ENCODE measurements around the gene CRYBG1.

CRYBG1 gene

DNA sequence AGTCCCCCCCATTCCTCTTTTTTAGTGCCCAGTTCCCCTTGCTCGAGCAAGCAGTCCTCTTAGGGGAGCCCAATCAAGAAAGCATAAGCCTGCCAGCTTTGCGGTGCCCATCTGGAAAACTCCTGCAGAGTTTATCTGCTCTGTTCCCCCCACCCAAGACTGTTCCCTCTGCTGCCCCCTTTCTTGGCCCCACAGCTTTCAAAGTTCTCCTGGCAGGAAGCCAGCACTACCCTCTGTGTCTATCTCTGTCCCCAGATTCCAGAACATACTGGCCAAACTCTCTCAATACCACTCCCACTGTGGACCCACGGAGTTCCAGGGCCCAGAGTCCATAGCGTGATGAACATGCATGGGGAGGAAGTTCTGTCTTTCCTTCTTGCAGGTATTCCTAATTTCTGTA, 55.4 kb downstream of the CRYBG1 start:
- TF ChIP-seq, protein P1, sequence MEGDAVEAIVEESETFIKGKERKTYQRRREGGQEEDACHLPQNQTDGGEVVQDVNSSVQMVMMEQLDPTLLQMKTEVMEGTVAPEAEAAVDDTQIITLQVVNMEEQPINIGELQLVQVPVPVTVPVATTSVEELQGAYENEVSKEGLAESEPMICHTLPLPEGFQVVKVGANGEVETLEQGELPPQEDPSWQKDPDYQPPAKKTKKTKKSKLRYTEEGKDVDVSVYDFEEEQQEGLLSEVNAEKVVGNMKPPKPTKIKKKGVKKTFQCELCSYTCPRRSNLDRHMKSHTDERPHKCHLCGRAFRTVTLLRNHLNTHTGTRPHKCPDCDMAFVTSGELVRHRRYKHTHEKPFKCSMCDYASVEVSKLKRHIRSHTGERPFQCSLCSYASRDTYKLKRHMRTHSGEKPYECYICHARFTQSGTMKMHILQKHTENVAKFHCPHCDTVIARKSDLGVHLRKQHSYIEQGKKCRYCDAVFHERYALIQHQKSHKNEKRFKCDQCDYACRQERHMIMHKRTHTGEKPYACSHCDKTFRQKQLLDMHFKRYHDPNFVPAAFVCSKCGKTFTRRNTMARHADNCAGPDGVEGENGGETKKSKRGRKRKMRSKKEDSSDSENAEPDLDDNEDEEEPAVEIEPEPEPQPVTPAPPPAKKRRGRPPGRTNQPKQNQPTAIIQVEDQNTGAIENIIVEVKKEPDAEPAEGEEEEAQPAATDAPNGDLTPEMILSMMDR (IDR thresholded peaks at IDR 0.05; ENCODE audit: borderline replicate concordance, control extremely low read depth, extremely low read depth, insufficient read depth, missing control alignments): no peak
- DNase-seq (ENCODE audit: low spot score): no peak
- in situ Hi-C loops (cut with MboI; ENCODE audit: low sequenced_read_pairs, unreplicated experiment): no loop called here

DNA sequence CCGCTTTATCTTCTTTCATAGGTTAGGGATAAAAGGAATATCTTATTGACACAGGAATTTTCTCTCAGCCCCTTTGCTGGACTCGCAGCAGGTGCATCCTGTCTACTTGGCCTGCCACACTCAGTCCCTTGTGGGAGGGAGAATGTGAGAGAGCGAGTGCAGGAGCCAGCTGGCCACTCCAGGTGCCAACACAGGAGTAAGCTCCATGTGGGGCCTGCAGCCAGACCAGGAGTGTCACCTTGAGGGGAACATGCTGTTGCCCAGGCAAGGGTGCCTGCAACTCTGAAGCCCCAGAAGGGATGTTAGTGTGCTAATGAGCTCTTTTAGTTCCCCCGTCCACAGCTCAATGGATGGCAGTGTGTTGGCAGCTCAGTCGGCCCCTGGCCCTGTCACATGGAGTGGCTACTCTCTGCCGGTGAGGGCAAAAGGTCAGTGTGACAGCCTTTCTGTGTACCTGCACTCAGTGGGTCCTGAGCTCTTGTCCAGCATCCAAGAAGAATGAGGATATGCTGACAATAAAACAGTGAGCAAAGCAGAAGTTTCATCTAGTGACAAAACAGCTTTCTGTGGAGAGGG, 57.1 kb downstream of the CRYBG1 start:
- TF ChIP-seq, protein P1 (IDR thresholded peaks at IDR 0.05; ENCODE audit: borderline replicate concordance, control extremely low read depth, extremely low read depth, insufficient read depth, missing control alignments): no peak
- DNase-seq (ENCODE audit: low spot score): no peak
- in situ Hi-C loops (cut with MboI; ENCODE audit: low sequenced_read_pairs, unreplicated experiment): no loop called here

DNA sequence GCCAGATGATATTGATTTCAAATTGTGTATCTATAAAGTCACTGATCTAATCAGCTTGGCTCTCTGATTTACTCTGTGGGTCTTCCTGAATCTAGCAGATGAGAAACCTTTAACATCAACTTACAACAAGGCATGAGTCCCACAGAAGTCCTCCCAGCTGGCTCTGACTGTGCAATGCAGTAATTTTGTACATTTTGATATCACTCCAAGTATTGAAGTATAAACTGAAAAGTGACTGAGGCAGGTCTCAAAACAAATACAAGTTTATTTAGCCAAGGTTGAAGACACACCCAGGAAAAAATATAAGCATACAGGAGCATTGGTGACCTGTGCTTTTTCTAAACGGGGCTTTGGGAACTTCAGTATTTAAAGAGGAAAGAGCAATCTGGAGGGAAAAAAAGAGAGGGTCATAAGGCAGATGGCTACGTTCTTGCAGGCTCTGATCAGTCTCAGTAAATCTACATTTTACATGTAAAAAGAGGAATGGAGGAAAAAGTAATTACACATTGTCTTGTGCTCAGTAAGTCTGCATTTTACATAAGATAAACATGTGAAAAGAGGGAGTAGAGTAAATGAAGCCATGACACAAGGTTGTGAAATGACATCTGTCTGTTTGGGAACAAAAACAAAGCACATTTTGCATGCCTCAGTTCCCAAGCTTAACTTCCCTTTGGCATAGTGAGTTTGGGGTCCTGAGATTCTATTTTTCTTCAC, 59.5 kb downstream of the CRYBG1 start:
- TF ChIP-seq, protein P1 (IDR thresholded peaks at IDR 0.05; ENCODE audit: borderline replicate concordance, control extremely low read depth, extremely low read depth, insufficient read depth, missing control alignments): no peak
- in situ Hi-C loops (cut with MboI; ENCODE audit: low sequenced_read_pairs, unreplicated experiment): no loop called here
- no peak for DNase-seq (ENCODE audit: low spot score)

DNA sequence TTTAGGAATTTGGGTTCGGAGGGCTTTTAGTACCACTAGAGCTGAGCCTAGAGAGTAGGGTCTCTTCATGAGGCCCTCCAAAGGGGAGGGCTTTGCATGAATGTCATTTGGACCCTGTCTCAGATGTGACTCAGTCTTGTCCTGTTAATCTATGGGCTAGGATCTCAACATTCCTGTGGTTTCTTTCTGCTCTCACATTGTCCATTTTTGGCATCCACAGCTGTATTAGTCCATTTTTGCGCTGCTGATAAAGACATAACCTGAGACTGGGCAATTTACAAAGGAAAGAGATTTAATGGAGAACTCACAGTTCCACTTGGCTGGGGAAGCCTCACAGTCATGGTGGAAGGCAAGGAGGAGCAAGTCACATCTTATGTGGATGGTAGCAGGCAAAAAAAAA, 61.0 kb downstream of the CRYBG1 start:
- DNase-seq (ENCODE audit: low spot score): no peak
- TF ChIP-seq, protein P1 (IDR thresholded peaks at IDR 0.05; ENCODE audit: borderline replicate concordance, control extremely low read depth, extremely low read depth, insufficient read depth, missing control alignments): no peak
- in situ Hi-C loops (cut with MboI; ENCODE audit: low sequenced_read_pairs, unreplicated experiment): no loop called here

DNA sequence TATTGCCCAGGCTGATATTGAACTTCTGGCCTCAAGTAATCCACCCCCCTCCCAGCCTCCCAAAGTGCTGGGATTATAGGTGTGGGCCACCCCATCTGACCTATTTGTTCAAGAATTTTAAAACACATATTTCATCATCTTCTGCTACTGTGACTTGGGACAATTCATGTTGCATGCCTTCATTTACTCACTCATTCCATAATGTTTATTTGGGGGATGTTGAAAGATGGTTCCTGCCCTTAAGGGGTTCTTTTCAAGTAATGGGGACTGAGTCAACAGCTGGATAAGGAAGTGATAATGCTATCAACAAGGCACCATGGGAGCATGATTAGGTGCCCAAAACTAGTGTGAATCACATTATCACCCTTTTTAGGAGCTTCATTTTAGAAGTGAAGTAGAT, 62.0 kb downstream of the CRYBG1 start:
- in situ Hi-C loops (cut with MboI; ENCODE audit: low sequenced_read_pairs, unreplicated experiment): no loop called here
- TF ChIP-seq, protein P1 (IDR thresholded peaks at IDR 0.05; ENCODE audit: borderline replicate concordance, control extremely low read depth, extremely low read depth, insufficient read depth, missing control alignments): no peak
- DNase-seq (ENCODE audit: low spot score): no peak

DNA sequence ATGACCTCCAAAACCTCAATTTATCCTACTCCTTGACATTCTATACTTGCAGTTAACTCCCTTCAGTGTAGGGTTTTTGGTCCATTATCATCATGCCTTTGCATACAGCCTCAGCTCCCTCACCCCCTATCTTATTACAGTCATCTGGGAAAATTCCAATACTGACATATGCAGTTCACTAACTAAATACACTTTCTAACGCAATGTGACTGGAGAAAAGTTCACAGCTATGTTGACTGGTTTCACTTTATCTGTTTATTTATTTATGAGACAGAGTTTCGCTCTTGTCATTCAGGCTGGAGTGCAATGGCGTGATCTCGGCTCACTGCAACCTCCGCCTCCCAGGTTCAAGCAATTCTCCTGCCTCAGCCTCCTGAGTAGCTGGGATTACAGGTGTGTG, 64.9 kb downstream of the CRYBG1 start:
- in situ Hi-C loops (cut with MboI; ENCODE audit: low sequenced_read_pairs, unreplicated experiment): no loop called here

More for the DNA sequence above, 64.9 kb downstream of the CRYBG1 start:
- no peak for DNase-seq (ENCODE audit: low spot score)
- TF ChIP-seq, protein P1 (IDR thresholded peaks at IDR 0.05; ENCODE audit: borderline replicate concordance, control extremely low read depth, extremely low read depth, insufficient read depth, missing control alignments): no peak

Data from GM13976 (cell line).